SK-N-SH (cell line): Measurements from ENCODE around the gene LRRC56. TPM values are rescaled to one million over a fixed set of nuclear protein-coding genes. Genes with fewer than 3 reads are reported as not detected.

Source experiments
- CTCF ChIA-PET: fragments of 300-600, 350-600 bp; formaldehyde crosslinking; extraction: SDS; loops from one replicate; lab custom pipeline; 2021; lab: Yijun Ruan, JAX
- POLR2A ChIA-PET: fragments of 350-600 bp; sonication (Branson Sonifier 250); formaldehyde crosslinking; extraction: SDS; loops from one replicate; lab custom pipeline; 2020; ENCODE audit warnings: antibody characterized with exemption, inconsistent platforms; lab: Yijun Ruan, JAX
- DNase-seq: peaks from one replicate; pipeline ENCODE4 v3.0.0; 2012
- H2AFZ ChIP-seq: fragments of 200-600 bp; sonication (generic); 2 replicates; pipeline ENCODE4 v1.8.1; 2016; ENCODE audit warnings: antibody characterized with exemption, mild to moderate bottlenecking, low read depth
- H3F3A ChIP-seq: fragments of 200-600 bp; sonication (generic); replicated peaks from 2 replicates; pipeline ENCODE3; 2016; ENCODE audit warnings: antibody characterized with exemption, mild to moderate bottlenecking; ENCODE audit not compliant: insufficient read depth
- H3K27ac ChIP-seq, 2 experiments: fragments of 200-500 bp in 1 of 2; fragments of 200-600 bp in 1 of 2; sonication (Bioruptor generic) in 1 of 2; sonication (generic), shearing (Covaris generic) in 1 of 2; 2 replicates each; pipeline versions ENCODE4 v1.5.1 to v1.6.1; 2014 to 2016; ENCODE audit warnings: low read depth in 2 of 2, inconsistent platforms in 1 of 2, low read length in 1 of 2, mild to moderate bottlenecking in 1 of 2, mixed read lengths in 1 of 2
- H3K27me3 ChIP-seq: fragments of 200-600 bp; sonication (generic), shearing (Covaris generic); 2 replicates; pipeline ENCODE4 v1.6.1; 2016; ENCODE audit warnings: mixed run types; ENCODE audit not compliant: insufficient read depth
- H3K36me3 ChIP-seq, 2 experiments: fragments of 200-500 bp in 1 of 2; fragments of 200-600 bp in 1 of 2; sonication (Bioruptor generic) in 1 of 2; sonication (generic) in 1 of 2; replicated peaks in 1 of 2; 2 replicates each; pipeline versions ENCODE3 to v1.5.1; 2014 to 2016; ENCODE audit warnings: low read length in 1 of 2, mild to moderate bottlenecking in 1 of 2; ENCODE audit not compliant: insufficient read depth in 2 of 2, control insufficient read depth in 1 of 2
- H3K4me1 ChIP-seq, 2 experiments: fragments of 200-500 bp in 1 of 2; fragments of 200-600 bp in 1 of 2; sonication (Bioruptor generic) in 1 of 2; sonication (generic), shearing (Covaris generic) in 1 of 2; 2 replicates each; pipeline versions ENCODE4 v1.5.1 to v1.6.1; 2014 to 2016; ENCODE audit warnings: low read depth in 1 of 2, low read length in 1 of 2, mixed run types in 1 of 2; ENCODE audit not compliant: insufficient read depth in 2 of 2, control insufficient read depth in 1 of 2
- H3K4me2 ChIP-seq: fragments of 200-600 bp; sonication (generic), shearing (Covaris generic); 2 replicates; pipeline ENCODE4 v1.6.1; 2017; ENCODE audit warnings: mixed run types
- H3K4me3 ChIP-seq, 2 experiments: fragments of 200-500 bp in 1 of 2; fragments of 200-600 bp in 1 of 2; sonication (Bioruptor generic) in 1 of 2; sonication (generic), shearing (Covaris generic) in 1 of 2; 2 replicates each; pipeline versions ENCODE4 v1.5.1 to v1.8.1; 2014 to 2016; ENCODE audit warnings: low read depth in 2 of 2, inconsistent platforms in 1 of 2, low read length in 1 of 2, mild to moderate bottlenecking in 1 of 2, mixed read lengths in 1 of 2, moderate library complexity in 1 of 2
- H3K79me2 ChIP-seq: fragments of 200-600 bp; sonication (generic); 2 replicates; pipeline ENCODE4 v1.8.1; 2017; ENCODE audit warnings: mild to moderate bottlenecking; ENCODE audit not compliant: insufficient read depth
- H3K9ac ChIP-seq: fragments of 200-600 bp; sonication (generic); 2 replicates; pipeline ENCODE4 v1.6.1; 2017; ENCODE audit warnings: mixed run types
- H3K9me2 ChIP-seq: fragments of 200-600 bp; sonication (generic); 2 replicates; pipeline ENCODE4 v1.6.1; 2017; ENCODE audit warnings: mixed run types
- H3K9me3 ChIP-seq: fragments of 200-600 bp; sonication (generic); 2 replicates; pipeline ENCODE4 v1.6.1; 2017; ENCODE audit warnings: mixed run types, mild to moderate bottlenecking, moderate library complexity
- H4K20me1 ChIP-seq: fragments of 200-600 bp; sonication (generic); 2 replicates; pipeline ENCODE4 v1.6.1; 2017; ENCODE audit warnings: mild to moderate bottlenecking, mixed run types; ENCODE audit not compliant: insufficient read depth
- ELF1 ChIP-seq: IDR thresholded peaks from 2 replicates; pipeline ENCODE4 v1.4.0; 2012
- EP300 ChIP-seq, 2 experiments: IDR thresholded peaks; 2 replicates each; pipeline versions ENCODE4 v1.4.0 to v1.6.1; 2012; ENCODE audit warnings: borderline replicate concordance in 1 of 2, low read depth in 1 of 2, low read length in 1 of 2
- EZH2phosphoT487 ChIP-seq: fragments of 200-600 bp; sonication (generic); IDR thresholded peaks from 2 replicates; pipeline ENCODE4 v1.6.1; 2017; ENCODE audit warnings: low read depth, mixed run types, mild to moderate bottlenecking, antibody characterized with exemption, moderate library complexity, borderline replicate concordance
- FOSL2 ChIP-seq: IDR thresholded peaks from 2 replicates; pipeline ENCODE4 v1.4.0; 2012; ENCODE audit warnings: low read depth, mild to moderate bottlenecking, moderate library complexity, borderline replicate concordance
- FOXJ3 ChIP-seq: sonication (generic); formaldehyde crosslinking; IDR thresholded peaks from 2 replicates; pipeline ENCODE4 v1.5.1; 2020; ENCODE audit warnings: mild to moderate bottlenecking, missing genetic modification reagents
- GABPA ChIP-seq: IDR thresholded peaks from 2 replicates; pipeline ENCODE4 v1.4.0; 2012; ENCODE audit warnings: low read depth, mild to moderate bottlenecking
- GATA2 ChIP-seq: sonication (generic); formaldehyde crosslinking; IDR thresholded peaks from 2 replicates; pipeline ENCODE4 v1.5.0; 2020; ENCODE audit warnings: mild to moderate bottlenecking, missing genetic modification reagents
- JUND ChIP-seq: IDR thresholded peaks from 2 replicates; pipeline ENCODE4 v1.4.0; 2012
- MEF2A ChIP-seq: IDR thresholded peaks from 2 replicates; pipeline ENCODE4 v1.4.0; 2012; ENCODE audit warnings: low read depth, borderline replicate concordance
- MXI1 ChIP-seq: IDR thresholded peaks from 2 replicates; pipeline ENCODE4 v1.6.1; 2012; ENCODE audit warnings: mild to moderate bottlenecking, low read depth, low read length, improper control_type of control experiment
- NFIC ChIP-seq: IDR thresholded peaks from 2 replicates; pipeline ENCODE4 v1.4.0; 2012; ENCODE audit warnings: borderline replicate concordance
- NRF1 ChIP-seq: IDR thresholded peaks from 2 replicates; pipeline ENCODE4 v1.6.1; 2012; ENCODE audit warnings: low read depth, mild to moderate bottlenecking, low read length
- POLR2AphosphoS5 ChIP-seq: IDR thresholded peaks from 2 replicates; pipeline ENCODE4 v1.6.1; 2012; ENCODE audit warnings: low read depth, low read length
- RCOR1 ChIP-seq: fragments of 150-350 bp; IDR thresholded peaks from 2 replicates; pipeline ENCODE4 v1.6.1; 2017; ENCODE audit warnings: antibody characterized with exemption, low read length
- RFX5 ChIP-seq: IDR thresholded peaks from 2 replicates; pipeline ENCODE4 v1.6.1; 2012; ENCODE audit warnings: mild to moderate bottlenecking, improper control_type of control experiment, low read length
- SIN3A ChIP-seq: IDR thresholded peaks from 2 replicates; pipeline ENCODE4 v1.6.1; 2012; ENCODE audit warnings: low read depth, mild to moderate bottlenecking, low read length, moderate library complexity, borderline replicate concordance
- TAF1 ChIP-seq: IDR thresholded peaks from 2 replicates; pipeline ENCODE4 v1.6.1; 2012; ENCODE audit warnings: low read depth, mild to moderate bottlenecking, low read length, moderate library complexity, borderline replicate concordance
- WGBS: methylation state at CpG from one replicate; pipeline ENCODE4 v1.1.6; 2017; ENCODE audit warnings: low lambda C conversion rate; 5-methylcytosine and 5-hydroxymethylcytosine counted together
- polyA plus RNA-seq, 3 experiments: library from polyadenylated mRNA; depleted of rRNA; stranded (reverse); fragments of >200 nt; gene quantifications; 2 replicates each; pipeline ENCODE4 v1.2.3, GENCODE V29; 2012
- TF ChIP-seq, protein P1 (sequence below): IDR thresholded peaks from 2 replicates; pipeline ENCODE4 v1.4.0; 2012; ENCODE audit warnings: low read depth, borderline replicate concordance
- TF ChIP-seq, protein P2 (sequence below): IDR thresholded peaks from 2 replicates; pipeline ENCODE4 v1.4.0; 2012; ENCODE audit warnings: low read depth, borderline replicate concordance
- TF ChIP-seq, protein P3 (sequence below): IDR thresholded peaks from 2 replicates; pipeline ENCODE4 v1.4.0; 2012; ENCODE audit warnings: low read depth
- TF ChIP-seq, protein P4 (sequence below): fragments of 150-350 bp; IDR thresholded peaks from 2 replicates; pipeline ENCODE4 v1.6.1; 2017; ENCODE audit warnings: antibody characterized with exemption, low read length, low read depth, borderline replicate concordance

The LRRC56 gene
- polyA plus RNA-seq, 1 of the 3 experiments (the other 2 are of a cell fraction) = 1.2 TPM

DNA sequence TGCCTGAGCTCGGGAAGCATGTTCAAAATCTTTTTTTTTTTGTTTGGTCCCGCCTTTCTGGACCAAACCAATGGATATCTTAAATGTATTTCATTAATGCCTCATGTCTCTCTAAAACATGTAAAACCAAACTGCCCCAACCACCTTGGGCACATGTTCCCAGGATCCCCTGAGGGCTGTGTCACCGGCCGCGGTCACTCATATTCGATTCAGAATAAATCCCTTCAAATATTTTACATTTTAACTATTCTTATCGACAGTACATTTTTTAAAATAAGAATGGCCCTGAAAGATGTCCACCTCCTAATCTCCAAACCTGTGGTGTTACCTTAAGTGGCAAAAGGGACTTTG lies 32.4 kb upstream of the LRRC56 start (continued):
- TF ChIP-seq GATA2 (CRISPR knock-in tag) (no peak), NFIC (no peak), FOSL2 (no peak), JUND (no peak), ELF1 (no peak), FOXJ3 (CRISPR knock-in tag) (no peak), MEF2A (no peak), RFX5 (no peak), RCOR1 (no peak)

DNA sequence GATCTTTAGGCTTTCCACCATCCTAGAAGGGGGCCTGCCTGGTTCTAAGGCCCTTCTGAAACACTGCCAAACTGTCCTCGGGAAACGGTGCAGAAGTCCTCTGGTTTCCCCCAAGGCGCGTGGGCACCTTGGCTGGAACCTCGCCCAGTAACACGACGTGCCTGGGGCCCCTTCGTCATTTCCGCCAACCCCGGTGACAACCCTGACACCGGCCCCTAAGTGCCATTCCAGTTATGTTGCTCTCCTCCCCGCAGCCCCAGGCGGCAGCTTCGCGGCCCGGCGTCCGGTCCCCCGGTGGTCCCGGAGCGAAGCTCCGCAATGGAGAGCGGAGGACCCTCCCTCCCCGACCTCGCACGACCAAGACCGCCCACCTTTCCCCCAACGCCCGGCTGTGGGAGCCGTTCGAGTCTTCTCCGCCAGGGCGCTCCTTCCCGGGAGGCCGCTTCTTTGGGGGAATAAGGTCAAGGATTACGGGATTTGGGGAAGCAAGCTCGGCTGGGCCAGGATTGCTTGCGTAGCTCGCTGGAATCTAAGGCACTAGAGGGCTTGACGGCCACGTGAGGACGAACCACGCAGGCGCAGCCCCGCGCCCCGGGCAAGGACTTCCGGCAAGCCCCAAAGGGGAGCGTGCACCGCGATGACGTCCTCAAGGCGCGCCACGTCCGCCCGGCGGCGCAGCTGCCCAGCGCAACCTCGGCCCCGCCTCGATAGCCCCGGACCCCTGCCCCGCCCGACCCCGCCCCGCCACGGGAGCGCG lies 30.9 kb upstream of the LRRC56 start:
- H3K9me3 ChIP-seq = no peaks in the 10 kb centered on the region
- TF ChIP-seq POLR2AphosphoS5 (peak; percentile 53), EP300 (IDR thresholded peaks at IDR 0.05; ENCODE audit: borderline replicate concordance in 1 of 2, low read depth in 1 of 2, low read length in 1 of 2) (no peak), NFIC (0 out of 2 replicates have a peak, but pooled peaks have one; percentile 2), MXI1 (peak; percentile 96), NRF1 (peak; percentile 79), TAF1 (no peak; the same call in 1 of the 2 replicates), EZH2phosphoT487 (no peak), GABPA (peak; percentile 68), ELF1 (peak; percentile 93), SIN3A (peak; percentile 63), MEF2A (no peak)
- TF ChIP-seq, protein P1, sequence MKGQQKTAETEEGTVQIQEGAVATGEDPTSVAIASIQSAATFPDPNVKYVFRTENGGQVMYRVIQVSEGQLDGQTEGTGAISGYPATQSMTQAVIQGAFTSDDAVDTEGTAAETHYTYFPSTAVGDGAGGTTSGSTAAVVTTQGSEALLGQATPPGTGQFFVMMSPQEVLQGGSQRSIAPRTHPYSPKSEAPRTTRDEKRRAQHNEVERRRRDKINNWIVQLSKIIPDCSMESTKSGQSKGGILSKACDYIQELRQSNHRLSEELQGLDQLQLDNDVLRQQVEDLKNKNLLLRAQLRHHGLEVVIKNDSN = peak; percentile 84
- TF ChIP-seq, protein P2, sequence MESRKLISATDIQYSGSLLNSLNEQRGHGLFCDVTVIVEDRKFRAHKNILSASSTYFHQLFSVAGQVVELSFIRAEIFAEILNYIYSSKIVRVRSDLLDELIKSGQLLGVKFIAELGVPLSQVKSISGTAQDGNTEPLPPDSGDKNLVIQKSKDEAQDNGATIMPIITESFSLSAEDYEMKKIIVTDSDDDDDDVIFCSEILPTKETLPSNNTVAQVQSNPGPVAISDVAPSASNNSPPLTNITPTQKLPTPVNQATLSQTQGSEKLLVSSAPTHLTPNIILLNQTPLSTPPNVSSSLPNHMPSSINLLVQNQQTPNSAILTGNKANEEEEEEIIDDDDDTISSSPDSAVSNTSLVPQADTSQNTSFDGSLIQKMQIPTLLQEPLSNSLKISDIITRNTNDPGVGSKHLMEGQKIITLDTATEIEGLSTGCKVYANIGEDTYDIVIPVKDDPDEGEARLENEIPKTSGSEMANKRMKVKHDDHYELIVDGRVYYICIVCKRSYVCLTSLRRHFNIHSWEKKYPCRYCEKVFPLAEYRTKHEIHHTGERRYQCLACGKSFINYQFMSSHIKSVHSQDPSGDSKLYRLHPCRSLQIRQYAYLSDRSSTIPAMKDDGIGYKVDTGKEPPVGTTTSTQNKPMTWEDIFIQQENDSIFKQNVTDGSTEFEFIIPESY = no peak
- TF ChIP-seq, protein P3, sequence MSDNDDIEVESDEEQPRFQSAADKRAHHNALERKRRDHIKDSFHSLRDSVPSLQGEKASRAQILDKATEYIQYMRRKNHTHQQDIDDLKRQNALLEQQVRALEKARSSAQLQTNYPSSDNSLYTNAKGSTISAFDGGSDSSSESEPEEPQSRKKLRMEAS = peak; percentile 94
- TF ChIP-seq, protein P4, sequence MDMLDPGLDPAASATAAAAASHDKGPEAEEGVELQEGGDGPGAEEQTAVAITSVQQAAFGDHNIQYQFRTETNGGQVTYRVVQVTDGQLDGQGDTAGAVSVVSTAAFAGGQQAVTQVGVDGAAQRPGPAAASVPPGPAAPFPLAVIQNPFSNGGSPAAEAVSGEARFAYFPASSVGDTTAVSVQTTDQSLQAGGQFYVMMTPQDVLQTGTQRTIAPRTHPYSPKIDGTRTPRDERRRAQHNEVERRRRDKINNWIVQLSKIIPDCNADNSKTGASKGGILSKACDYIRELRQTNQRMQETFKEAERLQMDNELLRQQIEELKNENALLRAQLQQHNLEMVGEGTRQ = peak; percentile 57
- peak overlapping the region; percentile 84; the same call in 1 of the 2 replicates for H2AFZ ChIP-seq
- H3K27ac ChIP-seq = peak overlapping the region; percentile 98 to 99
- H3K79me2 ChIP-seq = peaks cover 61% of the 10 kb centered on the region
- H3K36me3 ChIP-seq = peaks cover 17 to 18% of the 10 kb centered on the region in 2 experiments
- CTCF ChIA-PET = interaction anchor here (0.7 to 2.2 kb wide), 4 partner anchors 8 to 58 kb away, joined by 3 to 16 read pairs (median 4); partner anchors contain the start of gene HRAS
- H3K9me2 ChIP-seq = no peaks in the 10 kb centered on the region
- peaks cover 4% of the 10 kb centered on the region for H3F3A ChIP-seq
- 0 out of 2 replicates have a peak, but pooled peaks cover 7% of the 10 kb centered on the region for H4K20me1 ChIP-seq
- 2% methylated on average over 31 of the region's 71 CpGs for WGBS
- POLR2A ChIA-PET = interaction anchor here (0.9 to 1.1 kb wide), 4 partner anchors 8 to 69 kb away, joined by 3 to 4 read pairs (median 3); partner anchors contain the start of gene PHRF1
- H3K27me3 ChIP-seq = no peaks in the 10 kb centered on the region
- H3K4me2 ChIP-seq = peak overlapping the region; percentile 93
- DNase-seq = peak; percentile 99
- H3K4me3 ChIP-seq = peak overlapping the region; percentile 86 to 87
- H3K9ac ChIP-seq = peak overlapping the region; percentile 91
- peaks cover 7 to 9% of the 10 kb centered on the region in 2 experiments; a peak in 2 of 4 replicates for H3K4me1 ChIP-seq
